Measurements from ENCODE around the gene CDK5RAP2. TPM values are rescaled to one million over a fixed set of nuclear protein-coding genes. Genes with fewer than 3 reads are reported as not detected.

CDK5RAP2 gene
- total RNA-seq, 1 donor from 2014 or later, result 16.8 TPM

- Histone ChIP-seq H3K36me3 (ENCODE audit: control insufficient read depth, insufficient read depth, low read length) (no peaks in the 10 kb centered on the region), H3K27me3 (ENCODE audit: control insufficient read depth, insufficient read depth, low read length) (no peaks in the 10 kb centered on the region), H3K4me3 (ENCODE audit: low read depth, low read length) (no peak overlapping the region)
- no peak for DNase-seq (ENCODE audit: low read depth)
- no peak for FAIRE-seq
- no peak for TF ChIP-seq CTCF (IDR thresholded peaks at IDR 0.05; ENCODE audit: insufficient read depth, low read length, severe bottlenecking)
Observed at GRCh38 chr9:120353506-120353905, 226.5 kb downstream of the CDK5RAP2 start.

- H3K36me3 ChIP-seq (ENCODE audit: control insufficient read depth, insufficient read depth, low read length), result no peaks in the 10 kb centered on the region
- no peak overlapping the region for H3K4me3 ChIP-seq (ENCODE audit: low read depth, low read length)
- DNase-seq (ENCODE audit: low read depth) (no peak), FAIRE-seq (no peak)
- no peak for TF ChIP-seq CTCF (IDR thresholded peaks at IDR 0.05; ENCODE audit: insufficient read depth, low read length, severe bottlenecking)
- no peaks in the 10 kb centered on the region for H3K27me3 ChIP-seq (ENCODE audit: control insufficient read depth, insufficient read depth, low read length)
Observed at GRCh38 chr9:120351106-120351505, 228.9 kb downstream of the CDK5RAP2 start.

- Histone ChIP-seq H3K36me3 (ENCODE audit: control insufficient read depth, insufficient read depth, low read length) (no peaks in the 10 kb centered on the region), H3K27me3 (ENCODE audit: control insufficient read depth, insufficient read depth, low read length) (no peaks in the 10 kb centered on the region), H3K4me3 (ENCODE audit: low read depth, low read length) (no peak overlapping the region)
- DNase-seq (ENCODE audit: low read depth) (no peak), FAIRE-seq (no peak)
- TF ChIP-seq CTCF (IDR thresholded peaks at IDR 0.05; ENCODE audit: insufficient read depth, low read length, severe bottlenecking), result no peak
Observed at GRCh38 chr9:120350596-120350995, 229.4 kb downstream of the CDK5RAP2 start.

GRCh38 chr9:120348951-120349429 lies 231.0 kb downstream of the CDK5RAP2 start:
- H3K36me3 ChIP-seq (ENCODE audit: control insufficient read depth, insufficient read depth, low read length), result no peaks in the 10 kb centered on the region
- H3K4me3 ChIP-seq (ENCODE audit: low read depth, low read length), result no peak overlapping the region
- no peaks in the 10 kb centered on the region for H3K27me3 ChIP-seq (ENCODE audit: control insufficient read depth, insufficient read depth, low read length)
- FAIRE-seq, result no peak
- peak; percentile 48 for DNase-seq (ENCODE audit: low read depth)
- peak; percentile 83 for TF ChIP-seq CTCF (IDR thresholded peaks at IDR 0.05; ENCODE audit: insufficient read depth, low read length, severe bottlenecking)

GRCh38 chr9:120345379-120345778 lies 234.6 kb downstream of the CDK5RAP2 start:
- DNase-seq (ENCODE audit: low read depth) (no peak), FAIRE-seq (no peak)
- no peaks in the 10 kb centered on the region for H3K27me3 ChIP-seq (ENCODE audit: control insufficient read depth, insufficient read depth, low read length)
- H3K36me3 ChIP-seq (ENCODE audit: control insufficient read depth, insufficient read depth, low read length), result no peaks in the 10 kb centered on the region
- TF ChIP-seq CTCF (IDR thresholded peaks at IDR 0.05; ENCODE audit: insufficient read depth, low read length, severe bottlenecking), result no peak
- H3K4me3 ChIP-seq (ENCODE audit: low read depth, low read length), result no peak overlapping the region

GRCh38 chr9:120344230-120344629 lies 235.7 kb downstream of the CDK5RAP2 start:
- DNase-seq (ENCODE audit: low read depth), result peak; percentile 93
- Histone ChIP-seq H3K36me3 (ENCODE audit: control insufficient read depth, insufficient read depth, low read length) (no peaks in the 10 kb centered on the region), H3K27me3 (ENCODE audit: control insufficient read depth, insufficient read depth, low read length) (no peaks in the 10 kb centered on the region), H3K4me3 (ENCODE audit: low read depth, low read length) (no peak overlapping the region)
- no peak for TF ChIP-seq CTCF (IDR thresholded peaks at IDR 0.05; ENCODE audit: insufficient read depth, low read length, severe bottlenecking)
- peak; percentile 92 for FAIRE-seq
